Activated T-cell treated with anti-CD3 and anti-CD28 coated beads for 24 hours (primary cell): ENCODE data around the gene SCUBE1.
"Not testable (repeated sequence)": the region's sequence is repeated elsewhere in the genome, so short reads cannot be mapped to it uniquely, and the experiment has no call there.

Experiments
- DNase-seq: peaks from one replicate; pipeline ENCODE4 v3.0.0-alpha.2; 2020; ENCODE audit warnings: low read depth

The SCUBE1 gene

GRCh38 chr22:43356881-43357280 lies 13.7 kb upstream of the SCUBE1 start:
- DNase-seq: no peak

GRCh38 chr22:43355688-43356087 lies 12.5 kb upstream of the SCUBE1 start:
- not testable (repeated sequence) for DNase-seq

GRCh38 chr22:43351966-43352345 lies 8.8 kb upstream of the SCUBE1 start:
- DNase-seq: no peak

- DNase-seq: no peak
Measured at GRCh38 chr22:43349636-43350035, 6.5 kb upstream of the SCUBE1 start.

GRCh38 chr22:43346521-43346929 lies 3.4 kb upstream of the SCUBE1 start:
- DNase-seq: peak; percentile 55

GRCh38 chr22:43345761-43346301 lies 2.7 kb upstream of the SCUBE1 start:
- DNase-seq: no peak

GRCh38 chr22:43345356-43345755 lies 2.2 kb upstream of the SCUBE1 start:
- DNase-seq: no peak

GRCh38 chr22:43344520-43344787 lies 1.3 kb upstream of the SCUBE1 start:
- DNase-seq: no peak

- DNase-seq: no peak
Measured at GRCh38 chr22:43343670-43344519, 723 bp upstream of the SCUBE1 start.

- DNase-seq: no peak
Measured at GRCh38 chr22:43342347-43343261, 568 bp downstream of the SCUBE1 start.

GRCh38 chr22:43341565-43341964 lies 1.6 kb downstream of the SCUBE1 start:
- DNase-seq: no peak

GRCh38 chr22:43338766-43339345 lies 4.3 kb downstream of the SCUBE1 start:
- no peak for DNase-seq

GRCh38 chr22:43337946-43338345 lies 5.2 kb downstream of the SCUBE1 start:
- no peak for DNase-seq

GRCh38 chr22:43337385-43337784 lies 5.8 kb downstream of the SCUBE1 start:
- DNase-seq: no peak

GRCh38 chr22:43334378-43334777 lies 8.8 kb downstream of the SCUBE1 start:
- no peak for DNase-seq

- DNase-seq: no peak
Measured at GRCh38 chr22:43333978-43334377, 9.2 kb downstream of the SCUBE1 start.

GRCh38 chr22:43333156-43333555 lies 10.0 kb downstream of the SCUBE1 start:
- no peak for DNase-seq

GRCh38 chr22:43331698-43332097 lies 11.5 kb downstream of the SCUBE1 start:
- DNase-seq: no peak

GRCh38 chr22:43331069-43331451 lies 12.1 kb downstream of the SCUBE1 start:
- DNase-seq: no peak

- DNase-seq: no peak
Measured at GRCh38 chr22:43330178-43331068, 12.7 kb downstream of the SCUBE1 start.

- DNase-seq: no peak
Measured at GRCh38 chr22:43329061-43329460, 14.1 kb downstream of the SCUBE1 start.

- DNase-seq: no peak
Measured at GRCh38 chr22:43327157-43327438, 16.1 kb downstream of the SCUBE1 start.
